Activated CD8-positive, alpha-beta memory T cell treated with anti-CD3 and anti-CD28 coated beads, Interleukin-2, amount 50 U/mL, for 1 hour (primary cell): ENCODE data around the gene MAP9.
"Not testable (repeated sequence)": the region's sequence is repeated elsewhere in the genome, so short reads cannot be mapped to it uniquely, and the experiment has no call there.

Source experiments
- DNase-seq: peaks from one replicate; pipeline ENCODE4 v3.0.0-alpha.2; 2020; ENCODE audit errors: extremely low read depth

MAP9 gene

GRCh38 chr4:155342142-155342541 lies 34.6 kb downstream of the MAP9 start:
- DNase-seq, result no peak

GRCh38 chr4:155339999-155340398 lies 36.8 kb downstream of the MAP9 start:
- no peak for DNase-seq

- DNase-seq, result no peak
These were observed 37.2 kb downstream of the MAP9 start for GRCh38 chr4:155339588-155339987.

- DNase-seq, result no peak
These were observed 38.6 kb downstream of the MAP9 start for GRCh38 chr4:155338196-155338595.

GRCh38 chr4:155336242-155336641 lies 40.5 kb downstream of the MAP9 start:
- no peak for DNase-seq

- no peak for DNase-seq
These were observed 45.3 kb downstream of the MAP9 start for GRCh38 chr4:155331478-155331877.

DNA sequence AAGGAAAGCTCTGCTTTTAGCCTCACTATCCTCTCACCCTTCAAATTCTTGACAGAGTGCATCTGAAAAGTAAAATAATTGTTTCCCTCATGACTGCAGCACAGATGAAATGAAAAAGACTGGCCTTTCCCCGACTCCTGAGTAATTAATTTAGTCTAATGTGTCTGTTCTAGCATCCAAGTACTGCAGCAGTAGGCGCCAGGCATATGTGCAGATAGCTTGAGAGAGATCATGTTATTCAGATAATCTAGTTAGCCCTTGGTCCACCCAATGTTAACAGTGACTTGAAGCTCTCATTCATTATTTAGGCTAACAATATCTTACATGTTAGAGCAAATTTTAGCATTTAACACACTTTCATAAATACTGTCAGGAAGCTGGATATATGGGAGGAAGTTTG lies 54.0 kb downstream of the MAP9 start:
- no peak for DNase-seq

- DNase-seq, result no peak
These were observed 55.8 kb downstream of the MAP9 start for GRCh38 chr4:155321006-155321405.

DNA sequence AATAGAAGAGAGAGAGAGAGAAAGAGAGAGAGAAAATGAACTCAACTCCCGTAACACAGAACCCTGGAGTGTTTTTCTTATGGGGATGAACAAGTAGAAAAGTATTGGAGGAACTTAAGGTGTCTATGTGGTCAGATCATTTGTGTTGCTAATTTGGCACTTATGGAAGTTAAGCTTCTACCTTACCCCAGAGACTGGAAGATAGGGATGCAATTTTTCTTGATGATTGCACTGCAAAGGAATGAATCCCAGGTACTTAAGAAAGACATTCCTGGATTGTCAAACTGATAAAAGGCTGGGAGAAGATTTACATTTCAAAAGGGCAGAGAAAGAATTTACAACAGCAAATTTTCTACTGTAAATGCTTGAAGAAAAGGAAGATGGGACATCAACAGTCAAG lies 57.2 kb downstream of the MAP9 start:
- DNase-seq, result no peak

DNA sequence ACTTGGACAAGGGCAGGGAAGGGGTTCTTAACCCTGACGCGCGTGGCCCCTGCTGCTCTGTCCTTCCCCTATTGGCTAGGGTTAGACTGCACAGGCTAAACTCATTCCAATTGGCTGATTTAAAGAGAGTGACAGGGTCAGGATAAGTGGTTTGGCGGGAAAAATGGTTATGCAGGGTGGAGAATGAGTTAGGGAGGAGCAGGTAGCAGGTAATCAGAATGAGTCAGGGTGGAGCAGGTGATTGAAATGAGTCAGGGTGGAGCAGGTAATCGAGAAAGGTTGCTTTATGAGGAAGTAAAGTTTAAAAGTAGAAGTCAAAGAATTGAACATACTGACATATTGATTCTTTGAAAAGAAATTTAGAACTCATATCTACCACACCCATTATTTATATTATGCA lies 64.7 kb downstream of the MAP9 start:
- DNase-seq, result not testable (repeated sequence)

- no peak for DNase-seq
These were observed 69.0 kb downstream of the MAP9 start for GRCh38 chr4:155307731-155308277.

DNA sequence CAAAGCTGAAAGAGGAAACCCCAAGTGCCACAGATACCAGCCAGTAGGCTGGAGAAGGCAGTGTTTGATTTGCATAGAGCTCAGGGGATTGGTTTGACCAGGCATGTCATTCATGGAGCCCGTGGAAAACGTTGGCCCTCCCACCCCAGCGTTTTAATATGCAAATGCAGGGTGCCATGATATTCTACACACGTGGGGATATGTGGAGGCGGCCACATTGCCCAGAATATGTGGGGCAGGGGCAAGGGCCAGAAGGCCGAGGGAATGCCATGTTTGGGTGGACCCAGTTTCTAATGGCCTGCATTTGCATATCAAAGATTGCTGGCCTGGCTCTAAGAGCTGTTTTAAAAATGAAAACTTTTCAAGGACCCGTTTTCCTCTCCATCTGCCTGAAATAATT lies 71.1 kb downstream of the MAP9 start:
- DNase-seq, result no peak

DNA sequence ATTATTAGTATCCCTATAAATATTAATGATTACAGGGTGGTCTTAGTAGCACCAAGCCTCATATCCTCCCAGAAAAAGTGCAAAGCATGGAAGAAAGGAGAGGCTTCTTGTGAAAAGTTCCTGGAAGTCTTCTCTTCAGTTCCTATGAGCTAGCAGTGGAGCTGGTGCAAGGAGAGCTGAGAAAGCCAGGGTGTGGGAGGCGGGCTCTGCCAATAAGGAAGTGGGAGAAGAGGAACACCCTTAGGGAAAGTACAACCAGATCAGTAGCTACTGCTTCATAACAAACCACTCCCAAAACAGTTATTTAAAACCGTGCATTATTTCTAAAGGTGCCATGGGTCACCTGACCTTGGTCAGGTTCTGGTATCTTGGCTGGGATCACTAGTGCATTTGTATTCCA lies 72.4 kb downstream of the MAP9 start:
- no peak for DNase-seq

- no peak for DNase-seq
These were observed 77.7 kb downstream of the MAP9 start for GRCh38 chr4:155299103-155299502.
